ENCODE results near the gene HSPB6.

Gene HSPB6

GRCh38 chr19:35742121-35742724 is 14.6 kb downstream of the HSPB6 start, which contains the start of gene IGFLR1:
TSS of gene IGFLR1 (minus strand) at chr19:35742452. CDS start at chr19:35741180, 1,272 bp downstream.
- Histone ChIP-seq H3K27me3 (ENCODE audit: control insufficient read depth, low read length) (no peaks in the 10 kb centered on the region), H3K27ac (ENCODE audit: low read depth, low read length) (no peak within 1 kb of the TSS; the same call in 1 of the 2 replicates), H3K4me3 (ENCODE audit: low read length) (peak within 1 kb of the TSS; percentile 87; the same call in 1 of the 2 replicates), H3K9me3 (ENCODE audit: control insufficient read depth, insufficient read depth, low read length) (peaks cover 5% of the 10 kb centered on the region; the same call in 1 of the 2 replicates), H3K79me2 (ENCODE audit: control insufficient read depth, low read length) (peaks cover 10% of the 10 kb centered on the region), H3K4me2 (ENCODE audit: low read length) (peak within 1 kb of the TSS; percentile 95), H3K36me3 (ENCODE audit: control insufficient read depth, low read length) (peaks cover 27% of the 10 kb centered on the region), H4K20me1 (ENCODE audit: control insufficient read depth, insufficient read depth, low read depth, low read length) (no peaks in the 10 kb centered on the region), H3F3A (ENCODE audit: control insufficient read depth, insufficient read depth) (peaks cover 9% of the 10 kb centered on the region), H3K9me2 (replicated peaks; ENCODE audit: control insufficient read depth, low read length) (no peaks in the 10 kb centered on the region), H3K4me1 (ENCODE audit: control insufficient read depth, low read length) (peaks cover 47% of the 10 kb centered on the region)
- TF ChIP-seq CTCF (IDR thresholded peaks at IDR 0.05; ENCODE audit: low read depth, low read length, poor library complexity, severe bottlenecking) (no peak), EZH2phosphoT487 (IDR thresholded peaks at IDR 0.05; ENCODE audit: borderline replicate concordance, low read length) (no peak)

- no peak for TF ChIP-seq EZH2phosphoT487 (IDR thresholded peaks at IDR 0.05; ENCODE audit: borderline replicate concordance, low read length)
- peak; percentile 19 for TF ChIP-seq CTCF (IDR thresholded peaks at IDR 0.05; ENCODE audit: low read depth, low read length, poor library complexity, severe bottlenecking)
- H3K9me3 ChIP-seq (ENCODE audit: control insufficient read depth, insufficient read depth, low read length), result peaks cover 5% of the 10 kb centered on the region; the same call in 1 of the 2 replicates
- peaks cover 53% of the 10 kb centered on the region for H3K4me1 ChIP-seq (ENCODE audit: control insufficient read depth, low read length)
- no peaks in the 10 kb centered on the region for H3K27me3 ChIP-seq (ENCODE audit: control insufficient read depth, low read length)
- H3K4me2 ChIP-seq (ENCODE audit: low read length), result peak overlapping the region; percentile 95
- peaks cover 6% of the 10 kb centered on the region for H3K79me2 ChIP-seq (ENCODE audit: control insufficient read depth, low read length)
- H3K9me2 ChIP-seq (replicated peaks; ENCODE audit: control insufficient read depth, low read length), result no peaks in the 10 kb centered on the region
- H3K36me3 ChIP-seq (ENCODE audit: control insufficient read depth, low read length), result peaks cover 37% of the 10 kb centered on the region
- H3K4me3 ChIP-seq (ENCODE audit: low read length), result peak overlapping the region; percentile 87
- peak overlapping the region; percentile 67 for H3K27ac ChIP-seq (ENCODE audit: low read depth, low read length)
- no peaks in the 10 kb centered on the region for H4K20me1 ChIP-seq (ENCODE audit: control insufficient read depth, insufficient read depth, low read depth, low read length)
- peaks cover 15% of the 10 kb centered on the region for H3F3A ChIP-seq (ENCODE audit: control insufficient read depth, insufficient read depth)
Measured at GRCh38 chr19:35741203-35741515, 15.7 kb downstream of the HSPB6 start.

GRCh38 chr19:35740423-35741202 is 16.2 kb downstream of the HSPB6 start:
- Histone ChIP-seq H3K36me3 (ENCODE audit: control insufficient read depth, low read length) (peaks cover 38% of the 10 kb centered on the region), H3K27me3 (ENCODE audit: control insufficient read depth, low read length) (no peaks in the 10 kb centered on the region), H3K27ac (ENCODE audit: low read depth, low read length) (peak overlapping the region; percentile 67), H3K4me2 (ENCODE audit: low read length) (peak overlapping the region; percentile 95), H3K4me1 (ENCODE audit: control insufficient read depth, low read length) (peaks cover 50% of the 10 kb centered on the region), H3K4me3 (ENCODE audit: low read length) (peak overlapping the region; percentile 87), H3F3A (ENCODE audit: control insufficient read depth, insufficient read depth) (peaks cover 16% of the 10 kb centered on the region), H3K9me3 (ENCODE audit: control insufficient read depth, insufficient read depth, low read length) (peaks cover 5% of the 10 kb centered on the region; the same call in 1 of the 2 replicates), H3K79me2 (ENCODE audit: control insufficient read depth, low read length) (peaks cover under 1% of the 10 kb centered on the region), H4K20me1 (ENCODE audit: control insufficient read depth, insufficient read depth, low read depth, low read length) (no peaks in the 10 kb centered on the region), H3K9me2 (replicated peaks; ENCODE audit: control insufficient read depth, low read length) (no peaks in the 10 kb centered on the region)
- TF ChIP-seq CTCF (IDR thresholded peaks at IDR 0.05; ENCODE audit: low read depth, low read length, poor library complexity, severe bottlenecking) (peak; percentile 60), EZH2phosphoT487 (IDR thresholded peaks at IDR 0.05; ENCODE audit: borderline replicate concordance, low read length) (no peak)

Data from DOHH2 (cell line).